Stromal cell of bone marrow (primary cell): Measurements from ENCODE around the gene TTC33.

ENCODE experiments used
- DNase-seq: peaks from one replicate; pipeline ENCODE4 v3.0.0-alpha.2; 2012; ENCODE audit warnings: low read depth

The TTC33 gene

DNA sequence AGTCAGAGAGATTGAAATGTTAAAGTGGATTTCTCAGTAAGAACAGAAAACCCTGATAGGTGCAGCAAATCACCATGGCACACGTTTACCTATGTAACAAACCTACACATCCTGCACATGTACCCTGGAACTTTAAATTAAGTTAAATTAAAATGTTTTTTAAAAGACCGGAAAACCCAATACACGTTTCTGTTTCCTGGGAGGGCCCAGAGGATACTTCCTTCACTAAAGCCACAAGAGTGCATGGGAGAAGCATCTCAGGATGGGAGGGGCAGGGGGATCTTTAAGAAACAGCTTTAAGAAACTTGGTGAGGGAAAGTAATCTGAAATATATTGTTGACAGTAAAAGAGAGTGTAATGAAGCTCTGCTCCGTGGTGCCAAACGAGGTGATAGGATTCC lies 240.8 kb downstream of the TTC33 start:
- DNase-seq: no peak

DNA sequence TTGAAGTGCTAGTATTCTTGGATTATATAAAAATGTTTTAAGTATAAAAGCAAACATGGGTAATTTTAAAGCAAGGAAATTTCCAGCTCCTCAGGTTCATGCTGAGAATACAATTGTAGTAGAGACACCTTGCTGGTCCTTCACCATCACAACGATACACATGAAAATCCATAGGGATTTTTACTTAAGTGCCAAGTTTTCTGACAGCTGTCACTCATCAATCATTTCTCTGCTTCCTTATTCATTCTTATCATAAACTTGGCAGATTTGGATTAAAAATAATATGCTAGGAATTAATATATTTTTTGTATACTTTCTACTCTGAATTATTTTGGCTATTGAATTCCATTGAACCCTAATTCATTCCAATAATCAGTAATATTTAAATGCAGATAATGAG lies 244.0 kb downstream of the TTC33 start:
- no peak for DNase-seq

DNA sequence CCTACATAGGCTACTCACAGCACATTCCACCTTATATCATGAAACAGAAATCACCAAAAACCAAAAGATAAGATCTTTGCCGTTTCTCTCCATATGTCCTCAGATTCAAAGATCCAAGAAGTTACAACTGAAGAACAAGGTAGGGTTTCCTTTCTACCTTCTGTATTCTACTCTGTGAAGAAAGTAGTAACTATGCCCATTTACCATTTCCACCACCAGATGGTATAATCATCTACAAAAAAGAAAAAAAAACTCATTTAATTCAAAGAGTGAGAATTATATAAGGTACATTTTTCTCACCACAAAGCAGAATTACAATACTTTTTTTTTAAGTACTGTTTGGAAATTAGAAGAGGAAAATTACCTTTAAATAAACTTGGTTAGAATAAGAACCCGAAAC lies 248.7 kb downstream of the TTC33 start:
- DNase-seq: no peak

DNA sequence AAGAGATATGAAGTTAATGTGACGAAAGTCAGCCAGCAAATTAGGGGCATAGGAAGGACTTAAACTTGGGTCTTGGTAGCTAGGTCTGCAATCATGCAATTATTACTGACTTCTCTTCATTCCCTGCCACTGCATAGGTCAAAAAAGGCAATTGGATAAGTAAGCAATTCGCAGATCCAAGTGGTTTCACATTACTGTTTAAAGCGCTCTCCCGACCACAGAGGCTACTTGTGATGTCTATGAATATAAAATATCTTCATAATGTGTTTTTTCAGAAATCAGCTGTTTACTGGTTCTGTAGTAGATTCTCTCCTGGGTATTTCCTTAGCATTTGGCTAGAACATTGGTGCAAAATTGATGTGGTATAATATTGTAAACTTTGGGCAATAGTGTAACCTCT lies 250.7 kb downstream of the TTC33 start:
- no peak for DNase-seq

DNA sequence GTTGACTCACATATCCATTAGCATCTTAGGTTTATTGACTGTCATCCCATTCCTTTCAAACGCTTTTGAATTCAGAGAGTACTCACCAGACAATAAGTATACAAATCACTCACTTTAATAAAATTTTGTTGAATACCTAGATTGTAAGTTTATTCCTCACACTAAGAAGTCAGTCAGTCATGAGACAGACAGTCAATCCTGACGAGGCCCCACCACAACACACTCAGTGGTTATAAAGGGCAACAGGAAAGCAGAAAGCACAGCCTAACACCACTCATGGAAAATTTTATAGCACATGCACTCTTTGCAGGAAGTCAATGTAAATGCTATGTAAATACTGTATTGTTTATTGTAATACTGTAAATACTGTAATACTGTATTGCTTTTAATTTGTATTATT lies 252.3 kb downstream of the TTC33 start:
- DNase-seq: no peak

DNA sequence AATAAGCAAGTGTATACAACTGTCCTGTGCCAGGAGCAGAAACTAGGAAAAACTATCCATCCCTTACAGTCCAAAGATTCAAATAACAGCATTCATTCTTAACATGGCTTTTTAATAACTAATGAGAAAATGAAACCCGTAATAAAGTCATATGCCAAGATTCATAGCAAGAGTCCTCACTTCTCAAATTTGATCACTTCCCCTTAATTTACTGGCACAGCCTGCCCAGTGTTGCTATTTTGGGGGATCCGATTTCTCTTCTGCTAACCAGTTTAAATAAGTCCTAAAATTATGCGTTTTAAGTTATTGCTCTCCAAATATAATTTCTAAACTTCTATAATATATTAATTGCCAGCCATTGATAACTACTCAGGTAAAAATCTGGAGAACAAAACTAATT lies 253.0 kb downstream of the TTC33 start:
- DNase-seq: no peak

DNA sequence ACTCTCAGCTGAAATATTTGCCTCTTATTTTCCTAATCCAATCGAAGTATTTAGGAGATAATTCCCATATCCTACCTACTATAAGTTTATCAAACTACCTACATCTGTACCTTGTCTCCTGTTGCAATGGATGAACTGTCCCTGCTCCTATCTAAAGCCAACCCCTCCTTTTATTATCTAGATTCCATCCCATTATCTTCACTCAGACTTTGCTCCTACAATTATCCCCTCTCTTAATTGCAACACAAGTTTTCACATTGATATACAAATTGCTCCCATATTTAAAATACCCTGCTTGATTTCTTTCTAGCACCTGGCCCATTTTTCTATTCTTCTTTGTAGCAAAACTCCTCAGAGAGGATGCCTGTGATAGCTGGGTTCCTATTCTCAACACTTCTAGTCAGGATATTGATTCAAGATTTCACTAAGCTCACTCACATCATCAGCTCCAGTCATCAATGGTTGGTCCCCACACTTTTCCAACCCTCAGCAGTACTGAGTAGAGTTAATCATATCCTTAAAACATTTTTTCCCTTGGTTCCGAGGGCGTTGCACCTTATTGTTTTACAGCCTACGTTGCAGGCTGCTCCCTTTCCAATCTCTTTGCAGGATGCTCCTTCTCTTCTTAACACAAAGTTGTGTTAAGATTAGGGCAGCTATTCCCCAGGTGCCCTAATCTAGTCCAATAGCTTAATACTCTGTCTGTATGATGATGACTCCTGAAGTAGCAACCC lies 253.9 kb downstream of the TTC33 start:
- DNase-seq: no peak

DNA sequence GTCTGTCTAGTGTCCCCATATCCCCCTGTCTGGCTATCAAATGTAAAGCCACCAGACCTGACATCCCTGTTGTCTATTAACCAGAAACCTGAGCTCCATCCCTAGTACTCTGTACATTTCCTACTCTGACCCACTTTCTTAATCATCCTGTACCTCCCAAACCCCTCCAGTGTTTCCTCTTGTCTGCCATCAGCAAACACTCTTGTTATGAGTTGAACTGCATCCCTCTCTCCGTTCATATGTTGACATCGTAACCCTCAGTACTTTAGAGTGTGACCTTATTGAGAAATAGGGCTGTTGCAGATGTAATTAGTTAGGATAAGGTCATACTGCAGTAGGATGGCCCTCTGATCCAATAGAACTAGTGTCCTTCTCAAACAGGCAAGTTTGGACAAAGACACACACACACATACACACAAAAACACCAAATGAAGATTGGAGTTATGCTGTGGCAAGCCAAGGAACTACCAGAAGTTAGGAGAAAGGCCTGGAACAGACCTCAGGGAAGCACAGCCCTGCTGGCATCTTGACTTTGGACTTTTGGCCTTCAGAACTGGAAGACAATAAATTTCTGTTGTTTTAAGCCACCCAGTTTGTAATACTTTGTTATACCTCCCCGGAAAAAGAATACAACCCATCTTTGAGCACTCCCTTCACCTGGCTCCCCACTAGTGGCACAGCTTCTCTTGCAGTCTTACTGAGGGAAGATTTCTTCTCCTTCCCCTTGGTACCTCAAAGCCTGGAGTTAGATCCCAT lies 256.1 kb downstream of the TTC33 start:
- no peak for DNase-seq

DNA sequence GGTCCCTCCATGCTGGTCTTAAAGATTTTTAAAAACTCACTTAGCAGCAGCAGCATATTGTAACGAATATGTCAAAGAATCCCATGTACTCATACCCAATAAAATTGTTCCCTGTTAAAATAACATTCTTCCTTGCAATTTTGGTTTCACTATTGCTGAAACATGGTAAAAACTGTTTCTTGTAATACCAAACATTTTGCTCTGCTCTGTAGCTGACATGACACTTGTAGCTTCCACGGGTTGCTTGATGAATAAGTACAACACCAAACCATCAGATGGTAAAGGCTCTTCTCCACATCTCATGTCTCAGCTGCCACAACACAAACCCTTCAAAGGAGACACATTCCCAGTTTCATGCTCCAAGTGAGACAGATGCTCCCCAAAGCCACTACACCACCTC lies 256.8 kb downstream of the TTC33 start:
- no peak for DNase-seq

DNA sequence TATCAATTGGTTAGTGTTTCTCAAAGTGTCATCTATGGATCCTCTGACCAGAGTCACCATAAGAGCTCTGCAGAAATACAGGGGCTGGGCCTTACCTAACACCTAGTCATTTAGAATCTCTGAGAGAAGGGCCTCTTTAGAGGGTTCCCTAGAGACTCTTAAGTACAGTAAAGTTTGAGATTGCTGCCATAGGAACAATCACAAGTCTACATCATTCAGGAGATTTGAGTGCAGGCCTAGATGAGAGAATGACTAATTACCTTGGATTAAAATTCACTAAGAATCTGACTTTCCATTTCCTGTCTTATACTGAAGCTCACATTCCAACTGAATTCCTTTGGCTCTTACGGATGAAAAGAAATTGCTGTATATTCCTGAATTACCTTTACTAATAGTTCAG lies 258.2 kb downstream of the TTC33 start:
- DNase-seq: no peak

DNA sequence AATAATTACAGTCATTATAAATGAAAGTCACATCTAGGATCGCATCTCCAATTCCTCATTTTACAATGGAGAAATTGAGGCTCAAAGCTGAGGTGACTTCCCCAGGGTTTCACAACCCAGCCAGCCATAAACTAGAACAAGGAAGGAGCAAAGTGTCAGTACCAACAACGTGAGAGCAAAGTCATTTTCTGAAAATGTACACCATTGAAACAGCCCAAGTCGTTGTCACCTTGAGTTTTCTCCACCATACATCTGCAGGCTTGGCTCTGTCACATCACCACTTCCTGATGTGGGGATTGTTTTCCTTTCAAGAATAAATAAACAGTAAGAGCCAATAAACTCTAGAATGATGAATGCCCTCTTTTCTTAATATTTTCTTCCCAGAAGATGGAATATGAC lies 260.5 kb downstream of the TTC33 start:
- no peak for DNase-seq

DNA sequence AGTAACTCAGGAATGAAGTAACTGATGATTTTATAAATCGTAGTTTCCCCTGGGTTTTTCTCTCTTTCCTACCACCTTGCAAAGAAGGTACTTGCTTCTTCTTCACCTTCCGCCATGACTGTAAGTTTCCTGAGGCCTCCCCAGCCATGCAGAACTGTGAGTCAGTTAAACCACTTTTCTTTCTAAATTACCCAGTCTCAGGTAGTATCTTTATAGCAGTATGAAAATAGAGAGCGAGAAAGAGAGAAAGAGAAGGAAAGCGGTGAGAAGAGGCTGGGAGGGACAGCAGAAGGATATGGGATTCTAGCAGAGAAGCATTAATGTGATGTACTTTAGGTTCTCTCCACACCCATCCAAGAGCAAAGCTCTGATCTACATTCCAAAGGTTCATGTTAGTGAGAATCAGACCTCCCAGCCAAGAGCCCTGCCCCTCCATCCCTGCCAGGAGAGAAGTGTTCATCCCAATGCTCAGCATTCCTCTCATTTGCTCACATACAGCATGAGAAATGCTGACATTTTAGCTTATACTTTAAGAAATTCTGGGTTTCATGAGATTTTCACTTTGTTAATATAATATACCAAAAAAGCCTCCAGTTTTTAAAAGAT lies 261.0 kb downstream of the TTC33 start:
- DNase-seq: no peak

DNA sequence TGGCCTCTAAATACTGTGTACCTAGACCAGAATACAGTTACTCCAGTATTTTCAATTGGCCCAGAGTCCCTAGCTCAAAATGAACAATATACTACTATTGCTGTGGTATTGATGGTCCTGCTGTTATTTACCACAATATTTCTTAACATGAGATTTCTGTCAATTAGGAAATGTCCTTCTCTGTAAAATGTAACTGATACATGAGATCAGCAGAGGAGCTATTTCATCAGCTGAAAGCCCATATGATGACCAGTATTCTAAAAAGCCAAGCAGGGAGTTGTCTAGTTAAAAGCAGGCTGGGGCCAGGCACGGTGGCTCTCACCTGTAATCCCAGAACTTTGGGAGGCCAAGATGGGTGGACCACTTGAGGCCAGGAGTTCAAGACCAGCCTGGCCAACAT lies 263.7 kb downstream of the TTC33 start:
- no peak for DNase-seq

DNA sequence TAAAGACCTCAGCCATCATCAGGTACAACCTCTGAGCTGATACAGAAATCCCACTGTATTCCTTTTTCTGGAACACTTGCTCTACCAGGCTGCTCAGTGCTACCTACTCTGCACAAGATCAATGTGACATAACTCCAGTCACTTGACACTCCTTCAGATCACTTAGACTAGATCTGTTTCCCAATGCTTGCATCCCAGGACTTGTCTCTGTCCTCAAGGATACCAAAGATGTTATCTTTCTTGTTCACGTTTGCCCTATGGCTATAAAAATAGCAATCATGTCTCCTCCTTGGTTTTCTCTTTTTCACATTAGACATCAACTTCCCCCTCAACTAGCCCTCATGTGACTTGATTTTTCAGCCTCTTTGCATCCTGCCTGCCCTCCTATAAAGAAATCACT lies 264.1 kb downstream of the TTC33 start:
- no peak for DNase-seq

DNA sequence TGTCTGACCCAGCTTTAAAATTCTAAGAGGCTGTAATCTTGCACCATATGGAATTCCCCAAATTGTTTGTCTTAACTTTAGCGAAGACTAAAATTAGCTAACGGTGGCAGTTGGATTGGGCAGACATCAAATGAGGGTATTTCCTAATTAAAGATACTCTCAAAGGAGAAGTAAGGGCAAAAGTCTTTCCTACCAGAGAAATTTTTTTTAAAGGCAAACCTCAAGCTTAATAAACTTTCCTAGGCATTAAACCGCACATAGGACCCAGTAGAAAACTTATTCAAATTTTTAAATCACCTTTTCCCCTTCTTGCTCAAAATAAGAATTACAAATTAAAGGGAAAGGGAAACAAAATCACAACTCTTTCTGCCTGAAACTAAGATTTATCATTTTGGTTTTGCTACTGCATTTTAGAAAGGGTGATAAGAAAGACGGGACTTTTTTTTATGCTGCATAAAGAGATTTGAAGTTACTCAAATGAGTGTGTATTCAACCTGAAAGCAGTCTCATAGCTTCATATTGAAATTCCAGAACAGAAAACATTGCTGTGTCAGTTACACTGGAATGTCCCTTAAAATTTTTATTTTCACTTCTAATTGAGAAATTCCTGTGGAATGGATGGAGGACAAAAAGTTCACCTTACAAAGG lies 265.2 kb downstream of the TTC33 start:
- DNase-seq: no peak

DNA sequence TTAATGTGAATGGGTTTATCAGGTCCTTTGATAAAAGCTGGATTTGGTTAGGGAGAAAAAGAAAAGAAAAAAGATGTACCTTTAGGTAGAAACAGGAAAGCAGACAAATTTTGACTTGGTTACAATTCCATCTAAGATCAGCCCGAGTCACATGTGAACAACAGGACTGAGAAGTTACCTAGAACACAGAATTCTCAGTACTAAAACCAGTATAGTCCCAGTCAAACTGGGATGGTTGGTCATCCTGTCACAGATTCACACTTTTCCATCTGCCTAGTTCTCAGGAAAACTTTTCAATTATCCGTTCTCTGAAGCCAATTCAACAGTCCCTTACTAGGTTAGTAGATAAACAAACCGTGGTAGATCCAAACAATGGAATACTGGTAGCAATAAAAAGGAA lies 266.3 kb downstream of the TTC33 start:
- no peak for DNase-seq

DNA sequence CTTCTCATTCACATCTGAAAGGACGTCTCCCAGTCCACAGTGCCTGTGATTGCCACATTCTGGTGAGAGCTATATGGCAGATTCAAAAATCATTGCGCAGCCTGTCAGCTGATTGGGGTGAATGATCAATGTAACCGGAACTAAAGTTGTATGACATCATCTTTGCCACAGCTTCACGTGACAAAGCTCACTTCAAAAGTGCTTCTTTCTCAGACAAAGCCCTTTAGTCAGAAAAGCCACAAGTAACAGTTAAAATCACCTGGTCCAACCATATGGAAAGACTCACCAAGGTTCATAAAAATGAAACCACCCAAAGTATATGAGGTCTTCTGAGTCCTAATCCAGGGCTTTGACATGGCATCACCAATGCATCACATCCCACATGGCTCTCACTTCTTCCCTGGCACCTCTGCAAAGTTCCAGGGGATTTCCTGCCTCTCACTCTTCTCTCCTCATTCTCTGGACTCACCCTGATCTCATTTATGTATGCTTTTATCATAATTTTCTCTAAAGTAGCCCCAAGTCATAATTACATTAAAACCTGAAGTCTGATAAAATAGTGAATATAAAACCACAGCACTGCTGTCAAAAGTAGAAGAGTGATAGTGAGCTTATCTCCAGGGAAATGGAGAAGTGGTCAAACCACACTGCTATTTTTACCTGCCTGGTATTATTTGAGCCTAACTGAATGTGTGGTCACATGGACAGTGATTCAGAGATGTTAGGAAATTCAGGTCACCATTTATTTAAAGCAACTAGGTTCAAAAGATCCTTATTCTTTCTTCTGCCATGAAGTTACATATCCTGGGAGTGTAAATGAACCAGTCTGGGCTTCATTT lies 269.1 kb downstream of the TTC33 start:
- DNase-seq: no peak

DNA sequence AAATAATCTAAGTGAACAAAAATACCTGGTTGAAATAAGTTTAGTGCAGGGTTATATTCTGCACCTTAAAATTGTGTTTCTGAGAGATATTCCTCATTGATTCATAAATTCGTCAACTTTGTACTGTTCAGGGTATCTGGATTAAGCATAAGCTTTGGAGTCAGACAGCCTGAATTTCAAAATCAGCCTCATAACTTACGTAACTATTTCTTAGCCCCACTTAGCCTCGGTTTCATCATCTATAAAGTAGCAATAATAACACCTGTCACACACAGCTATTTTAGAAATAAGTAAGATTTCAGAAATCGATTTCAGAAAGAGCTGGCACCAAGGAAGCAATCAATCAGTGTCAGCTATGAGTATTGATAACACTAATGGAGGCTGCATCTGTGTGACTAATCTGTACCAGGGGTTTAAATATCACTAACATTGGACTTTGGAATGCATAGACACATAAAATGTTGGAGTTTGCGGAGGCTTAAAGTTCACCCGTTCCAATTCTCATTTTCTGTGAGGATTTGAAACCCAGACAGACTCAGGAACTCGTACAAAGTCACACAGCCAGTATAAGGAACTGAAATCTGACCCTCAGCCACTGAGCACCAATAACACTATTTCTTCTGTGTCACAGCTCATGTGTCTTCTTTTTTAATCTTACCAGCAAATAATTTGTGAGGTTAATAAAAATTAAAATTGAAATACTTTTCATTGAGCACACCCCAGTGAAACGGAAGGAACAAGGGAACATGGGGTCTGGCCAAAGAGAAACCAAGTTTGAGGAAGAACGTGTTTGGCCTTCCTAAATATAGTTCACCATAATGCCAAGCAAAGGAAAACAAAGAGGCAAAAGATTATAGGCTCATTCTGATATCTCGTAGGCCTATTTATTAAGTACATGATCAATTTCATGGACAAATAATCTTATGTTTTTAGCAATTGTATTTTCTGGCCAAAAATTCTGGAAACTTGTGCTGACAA lies 270.5 kb downstream of the TTC33 start:
- no peak for DNase-seq

DNA sequence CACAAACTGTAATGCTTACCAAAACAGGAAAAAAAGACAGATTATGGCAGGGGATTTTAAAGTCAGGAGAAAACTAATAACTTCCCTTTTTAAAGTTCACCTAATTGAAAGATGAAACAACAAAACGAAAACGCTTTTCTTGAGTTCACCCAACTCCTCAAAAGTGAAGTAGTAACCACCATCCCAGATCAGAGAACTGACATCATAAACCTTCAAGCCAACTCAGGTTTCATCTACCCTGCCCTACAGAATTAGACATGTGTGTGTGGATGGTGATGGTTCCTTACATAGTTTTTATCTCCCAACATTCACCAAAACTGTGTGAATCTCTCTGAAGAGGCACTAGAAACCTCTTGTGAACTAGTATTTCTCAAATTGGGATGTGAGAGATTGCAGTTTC lies 271.3 kb downstream of the TTC33 start:
- no peak for DNase-seq

DNA sequence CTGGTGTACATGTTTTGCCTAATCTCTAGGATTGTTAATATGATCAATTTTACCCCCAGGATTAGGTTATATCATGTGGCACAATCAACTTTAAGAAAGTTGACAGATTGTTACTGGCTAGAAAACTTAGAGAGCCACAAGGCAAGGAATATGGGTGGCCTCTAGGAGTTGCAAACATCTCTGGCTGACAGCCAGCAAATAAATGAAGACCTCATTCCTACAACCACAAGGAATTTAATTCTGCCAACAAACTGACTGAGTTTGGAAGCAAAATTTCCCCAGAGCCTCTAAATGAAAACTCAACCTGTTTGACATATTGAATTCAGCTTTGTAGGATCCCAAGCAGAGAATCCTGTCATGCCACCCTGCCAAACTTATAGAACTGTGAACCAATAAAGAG lies 272.4 kb downstream of the TTC33 start:
- no peak for DNase-seq

DNA sequence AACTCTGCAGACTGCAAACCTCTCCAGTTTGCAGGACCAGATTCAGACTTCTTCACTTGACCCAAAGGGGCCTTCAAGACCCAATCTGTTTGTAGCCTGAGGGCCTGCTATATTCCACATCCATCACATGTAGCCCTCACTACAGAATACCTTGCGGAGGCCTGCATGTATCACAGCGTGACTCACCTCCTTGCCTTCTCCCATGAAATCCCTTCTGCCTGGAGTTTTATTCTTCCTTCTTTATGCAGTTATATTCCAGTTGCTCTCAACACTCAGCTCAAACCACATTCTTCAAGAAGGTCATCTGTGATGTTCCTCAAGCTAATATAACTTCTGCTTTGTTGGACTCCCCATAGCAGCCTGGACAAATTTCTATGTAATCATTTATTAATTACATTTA lies 274.5 kb downstream of the TTC33 start:
- no peak for DNase-seq
